G401 (cell line): Measurements from ENCODE around the gene PRRC2C. TPM values are rescaled to one million over a fixed set of nuclear protein-coding genes. Genes with fewer than 3 reads are reported as not detected.
"Not testable (repeated sequence)": the region's sequence is repeated elsewhere in the genome, so short reads cannot be mapped to it uniquely, and the experiment has no call there.

Source experiments
- DNase-seq: peaks from one replicate; pipeline ENCODE4 v3.0.0-alpha.2; 2015; ENCODE audit warnings: low spot score
- in situ Hi-C: cut with HindIII; loops from 2 replicates; pipeline ENCODE4 v1.10.0; 2016; ENCODE audit warnings: low sequenced_read_pairs, mixed read lengths
- total RNA-seq: library from RNA; depleted of rRNA; stranded (reverse); fragments of >200 nt; shearing (Covaris generic); gene quantifications from 2 replicates; pipeline ENCODE4 v1.2.3, GENCODE V29; 2014; rRNA removed

The PRRC2C gene
- total RNA-seq, result 18.0 and 33.4 TPM in 2 replicates

DNA sequence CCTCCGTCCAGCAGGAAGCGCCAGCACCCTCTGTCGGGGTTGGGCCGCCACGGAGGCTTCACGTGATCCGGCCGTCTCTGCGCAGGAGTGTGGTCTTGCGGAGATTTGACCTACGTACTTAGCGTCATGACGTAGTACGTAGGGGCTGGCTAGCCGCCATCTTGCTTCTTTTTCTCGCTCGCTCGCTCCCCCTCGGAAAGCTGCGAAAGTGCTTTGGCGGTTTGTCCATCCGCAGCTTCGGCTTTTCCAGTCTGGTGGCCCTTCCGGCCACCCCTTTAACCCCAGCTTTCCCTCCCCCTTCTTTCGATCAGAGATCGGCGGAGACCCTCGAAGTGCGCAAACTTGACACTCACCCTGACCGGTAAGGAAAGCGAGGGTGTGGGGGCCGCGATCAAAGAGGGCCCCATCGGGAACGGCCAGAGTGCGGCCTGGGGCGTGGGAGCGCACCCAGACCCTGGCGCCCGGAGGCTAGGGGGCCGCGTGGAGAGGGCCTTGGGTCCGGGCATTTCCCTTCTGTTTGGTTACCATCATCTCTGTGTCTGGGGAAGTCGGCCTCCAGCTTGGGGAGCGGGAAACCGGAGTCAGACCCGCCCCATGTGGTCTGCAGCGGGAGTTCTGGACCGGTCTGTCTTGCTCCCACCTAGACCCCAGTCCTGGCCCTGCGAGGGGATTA lies at the start of gene PRRC2C:
Gene PRRC2C, plus strand, starts transcription at position 156 of the 673 bp plus-strand sequence. CDS start 26,559 bp downstream, outside the sequence.
- in situ Hi-C loops, result no loop called here
- peak; percentile 96 for DNase-seq

DNA sequence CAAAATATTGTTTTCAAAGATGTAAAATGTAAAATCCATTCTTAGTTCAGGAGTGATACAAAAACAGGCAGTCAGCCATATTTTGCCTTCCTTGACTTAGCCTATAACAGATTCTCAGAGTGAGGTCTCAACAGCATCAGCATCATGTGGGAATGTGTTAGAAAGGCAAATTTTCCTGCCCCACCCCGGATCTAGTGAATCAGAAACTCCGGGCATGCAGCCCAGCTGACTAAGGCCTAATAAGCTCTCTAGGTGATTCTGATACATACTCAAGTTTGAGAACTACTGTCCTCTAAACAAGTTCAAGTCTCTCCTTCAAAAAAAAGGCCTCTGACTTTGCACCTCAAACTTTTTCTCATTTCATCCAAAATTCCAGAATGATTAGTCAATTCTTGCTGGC lies 46.9 kb upstream of the PRRC2C start:
- no peak for DNase-seq
- in situ Hi-C loops, result no loop called here

DNA sequence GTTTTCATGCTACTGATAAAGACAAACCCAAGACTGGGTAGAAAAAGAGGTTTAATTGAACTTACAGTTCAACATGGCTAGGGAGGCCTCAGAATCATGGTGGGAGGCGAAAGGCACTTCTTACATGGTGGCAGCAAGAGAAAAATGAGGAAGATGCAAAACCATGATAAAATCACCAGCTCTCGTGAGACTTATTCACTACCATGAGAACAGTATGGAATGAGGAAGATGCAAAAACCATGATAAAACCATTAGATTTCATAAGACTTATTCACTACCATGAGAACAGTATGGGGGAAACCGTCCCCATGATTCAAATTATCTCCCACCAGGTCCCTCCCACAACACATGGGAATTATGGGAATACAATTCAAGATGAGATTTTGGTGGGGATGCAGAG lies 45.1 kb upstream of the PRRC2C start:
- in situ Hi-C loops, result not testable (repeated sequence)

DNA sequence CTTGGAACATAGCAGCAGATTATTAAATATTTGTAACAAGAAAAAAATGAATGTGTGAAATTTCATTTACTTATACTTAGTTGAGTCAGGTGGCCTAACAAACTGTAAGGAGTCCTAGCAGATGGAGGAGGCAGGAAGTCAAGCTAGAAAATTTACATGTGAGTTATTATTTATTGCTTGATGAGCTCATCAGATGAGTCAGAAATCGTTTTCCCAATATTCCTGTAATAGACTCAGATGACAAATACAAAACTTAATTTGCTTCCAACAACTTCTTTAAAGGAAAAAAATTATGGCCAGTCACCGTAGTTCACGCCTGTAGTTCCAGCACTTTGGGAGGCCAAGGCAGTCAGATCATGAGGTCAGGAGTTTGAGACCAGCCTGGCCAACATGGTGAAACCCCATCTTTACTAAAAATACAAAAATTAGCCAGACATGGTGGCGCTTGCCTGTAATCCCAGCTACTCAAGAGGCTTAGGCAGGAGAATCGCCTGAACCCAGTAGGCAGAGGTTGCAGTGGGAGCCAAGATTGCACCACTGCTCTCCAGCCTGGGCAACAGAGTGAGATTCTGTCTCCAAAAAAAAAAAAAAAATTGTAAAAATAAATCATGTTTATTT lies 43.9 kb upstream of the PRRC2C start:
- in situ Hi-C loops, DNase-seq: not testable (repeated sequence)

More for the DNA sequence above, 45.1 kb upstream of the PRRC2C start:
- not testable (repeated sequence) for DNase-seq

DNA sequence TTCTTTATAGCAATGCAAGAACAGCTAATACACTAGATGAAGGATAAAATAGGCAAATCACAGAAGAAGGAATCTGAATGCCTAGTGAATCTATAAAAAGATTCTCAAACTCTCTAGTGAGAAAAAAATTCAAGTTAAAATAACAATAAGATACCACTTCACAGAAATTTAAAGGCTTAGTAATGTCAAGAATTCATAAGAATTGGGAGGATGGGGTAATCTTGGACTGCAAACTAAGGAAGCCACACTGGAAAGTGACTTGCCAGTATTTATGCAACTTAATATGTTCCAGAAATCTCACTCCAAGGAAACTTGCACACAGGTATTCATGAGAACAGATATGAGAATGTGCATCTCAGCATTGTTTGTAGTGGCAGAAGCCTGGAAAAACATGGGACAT lies 38.9 kb upstream of the PRRC2C start:
- DNase-seq, result no peak
- in situ Hi-C loops, result no loop called here

DNA sequence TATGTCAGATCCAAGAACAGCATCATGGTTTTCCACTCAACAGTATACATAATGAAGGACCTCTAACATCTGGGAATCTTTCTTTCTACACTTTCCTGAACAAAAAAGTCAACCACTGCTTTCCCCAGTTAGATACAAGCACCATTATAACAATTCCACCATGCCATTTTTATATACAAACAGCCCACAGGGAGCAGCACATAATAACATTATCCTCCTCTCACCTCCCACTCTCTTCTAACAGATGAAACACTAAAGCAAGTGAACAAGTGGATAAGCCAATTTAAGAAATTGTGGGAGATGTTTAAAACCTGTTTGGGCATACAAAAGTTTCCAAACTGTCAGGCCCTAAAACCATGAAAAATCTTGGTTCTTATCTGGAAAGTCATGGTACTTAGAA lies 29.4 kb upstream of the PRRC2C start:
- no peak for DNase-seq
- in situ Hi-C loops, result no loop called here

DNA sequence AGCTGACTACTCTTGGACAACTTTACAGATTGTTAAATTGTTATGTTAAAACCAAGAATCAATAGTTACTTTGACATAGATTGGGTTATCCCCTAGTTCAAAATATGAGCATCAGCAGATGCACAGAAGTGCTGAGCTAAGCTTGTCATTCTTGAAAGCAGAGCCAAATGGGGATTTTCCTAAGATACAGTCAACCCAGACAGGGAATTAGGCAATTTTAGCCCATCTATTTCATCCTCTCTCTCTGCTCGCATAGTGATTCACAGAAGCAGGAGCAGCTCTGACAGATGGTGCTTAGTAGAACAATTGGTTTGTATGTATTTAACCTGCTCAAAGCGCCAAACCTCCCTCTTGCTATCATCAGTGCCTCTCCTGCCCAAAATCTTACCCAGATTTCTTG lies 27.9 kb upstream of the PRRC2C start:
- in situ Hi-C loops, result no loop called here
- peak; percentile 97 for DNase-seq

DNA sequence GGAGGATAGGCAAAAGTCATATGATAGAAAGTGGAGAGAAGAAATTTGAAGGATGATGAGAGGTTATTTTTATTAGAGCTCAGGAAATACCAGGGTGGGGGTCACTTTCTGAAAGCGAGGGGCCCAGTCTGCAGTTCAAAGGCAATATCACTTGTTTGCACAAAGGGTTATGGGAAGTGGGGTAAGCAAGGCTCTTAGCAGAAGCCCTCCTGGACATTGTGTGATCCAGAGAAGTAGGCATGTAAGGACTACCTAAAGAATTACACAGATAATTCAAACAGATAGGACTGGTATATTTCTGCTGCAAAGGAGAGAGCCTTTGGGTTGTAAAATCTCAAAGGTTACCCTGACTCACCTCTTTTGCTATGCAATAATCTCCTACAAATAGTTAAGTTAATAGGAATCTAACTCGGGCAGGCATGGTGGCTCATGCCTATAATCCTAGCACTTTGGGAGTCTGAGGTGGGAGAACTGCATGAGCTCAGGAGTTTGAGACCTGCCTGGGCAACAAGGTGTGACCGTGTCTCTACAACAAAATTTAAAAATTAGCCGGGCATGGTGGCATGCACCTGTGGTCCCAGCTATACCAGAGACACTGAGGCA lies 25.2 kb upstream of the PRRC2C start:
- DNase-seq, result no peak
- in situ Hi-C loops, result no loop called here

DNA sequence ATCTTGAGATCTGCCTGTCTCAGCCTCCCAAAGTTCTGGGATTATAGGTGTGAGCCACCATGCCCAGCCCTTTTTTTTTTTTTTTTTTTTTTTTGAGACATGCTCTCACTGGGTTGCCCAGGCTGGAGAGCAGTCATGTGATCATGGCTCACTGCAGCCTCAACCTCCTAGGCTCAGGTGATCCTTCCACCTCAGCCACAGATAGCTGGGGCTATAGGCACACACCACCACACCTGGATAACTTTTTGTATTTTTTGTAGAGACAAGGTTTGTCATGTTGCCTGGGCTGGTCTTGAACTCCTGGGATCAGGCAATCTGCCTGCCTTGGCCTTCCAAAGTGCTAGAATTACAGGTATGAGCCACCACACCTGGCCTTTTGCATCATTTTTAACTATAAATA lies 17.7 kb upstream of the PRRC2C start:
- no peak for DNase-seq
- in situ Hi-C loops, result no loop called here

DNA sequence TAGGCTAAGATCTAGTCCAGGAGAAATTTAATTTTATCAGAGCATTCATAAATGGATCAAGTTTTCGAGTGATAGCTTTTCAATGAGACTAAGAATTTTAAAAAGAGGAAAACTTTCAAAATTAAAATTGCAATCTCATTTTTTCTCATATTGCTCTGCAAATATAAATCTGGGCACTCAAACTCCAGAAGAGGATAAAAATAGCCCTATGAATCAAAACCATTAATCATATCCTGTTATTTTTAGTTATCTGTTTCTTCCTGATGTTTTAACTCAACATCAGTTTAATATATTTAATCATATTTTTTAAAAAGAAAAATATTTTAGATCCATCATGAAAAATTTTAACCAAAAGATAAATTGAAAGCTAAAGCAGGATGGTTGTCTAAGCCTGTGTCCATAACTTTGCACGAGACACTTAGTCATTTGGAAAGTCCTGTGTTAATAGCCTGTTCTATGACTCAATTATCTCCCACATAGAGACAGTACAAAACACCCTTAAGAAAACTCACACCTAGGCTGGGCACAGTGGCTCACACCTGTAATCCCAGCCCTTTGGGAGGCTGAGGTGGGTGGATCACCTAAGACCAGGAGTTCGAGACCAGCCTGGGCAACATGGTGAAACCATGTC lies 17.1 kb upstream of the PRRC2C start:
- no peak for DNase-seq
- in situ Hi-C loops, result no loop called here

DNA sequence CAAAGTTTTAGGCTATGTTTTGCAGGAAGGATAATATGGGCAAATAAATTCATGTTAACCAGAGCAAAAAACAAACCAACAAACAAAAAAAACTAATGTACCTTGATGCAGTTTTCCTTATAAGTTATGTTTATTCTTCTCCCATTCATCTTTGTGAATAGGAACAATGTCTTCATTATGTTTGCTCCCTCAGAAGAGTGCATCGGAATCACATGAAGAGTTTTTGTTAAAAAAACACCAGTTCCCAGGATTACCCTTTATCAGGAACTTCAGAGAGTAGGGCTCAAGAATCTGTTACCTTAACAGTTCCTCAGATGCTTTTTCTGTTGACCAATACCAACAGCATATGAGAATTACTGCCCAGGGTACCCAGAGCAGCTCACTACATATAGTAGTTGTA lies 14.6 kb upstream of the PRRC2C start:
- in situ Hi-C loops, result no loop called here
- DNase-seq, result no peak

DNA sequence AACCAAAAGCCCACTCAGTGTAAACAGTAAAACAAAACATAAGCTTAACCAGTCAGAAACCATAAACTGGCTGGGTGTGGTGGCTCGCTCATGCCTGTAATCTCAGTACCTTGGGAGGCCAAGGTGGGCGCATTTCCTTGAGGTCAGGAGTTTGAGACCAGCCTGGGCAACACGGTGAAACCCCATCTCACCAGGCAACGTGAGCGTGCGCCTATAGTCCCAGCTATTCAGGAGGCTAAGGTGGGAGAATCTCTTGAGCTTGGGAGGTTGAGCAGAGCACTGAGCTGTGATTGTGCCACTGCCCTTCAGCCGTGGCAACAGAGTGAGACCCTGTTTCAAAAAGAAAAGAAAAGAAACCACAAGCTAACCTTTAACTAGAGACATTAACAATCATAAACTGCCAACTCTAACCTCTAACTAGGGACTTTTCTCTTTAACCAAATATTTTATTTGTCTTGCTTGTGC lies 13.1 kb upstream of the PRRC2C start:
- DNase-seq, result no peak
- in situ Hi-C loops, result no loop called here

DNA sequence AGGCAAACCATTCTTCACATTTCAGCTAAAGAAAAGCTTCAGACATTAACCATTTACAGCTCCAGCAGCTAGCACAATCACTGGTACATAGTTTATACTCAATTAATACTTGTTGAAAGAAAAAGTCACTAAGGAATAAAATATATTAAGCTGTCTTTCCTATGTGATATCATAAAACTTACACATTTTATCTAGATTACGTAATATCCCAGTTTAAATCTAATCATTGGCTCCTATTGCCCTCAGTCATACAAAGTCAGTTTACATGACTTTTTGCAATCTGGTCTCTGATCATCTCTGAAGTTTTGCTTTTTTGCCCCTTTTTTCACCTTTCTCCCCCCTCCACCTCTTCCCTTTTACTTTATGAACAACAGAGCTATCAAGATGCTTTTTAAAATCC lies 8.5 kb upstream of the PRRC2C start:
- DNase-seq, result no peak
- in situ Hi-C loops, result no loop called here

DNA sequence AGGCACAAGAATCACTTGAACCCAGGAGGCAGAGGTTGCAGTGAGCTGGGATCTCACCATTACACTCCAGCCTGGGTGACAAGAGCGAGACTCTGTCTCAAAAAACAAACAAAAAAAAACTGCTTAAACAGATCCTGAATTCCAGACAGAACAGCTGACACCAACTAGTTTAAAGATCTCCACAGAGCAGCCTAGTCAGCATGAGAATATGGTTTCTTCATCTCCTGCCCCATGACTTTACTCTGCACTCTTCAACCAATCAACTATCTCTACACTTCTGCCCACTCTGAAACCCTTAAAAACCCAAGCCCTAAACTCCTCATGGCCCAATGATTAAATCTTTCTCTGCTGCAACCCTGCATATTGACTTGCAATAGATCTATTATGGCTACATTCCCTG lies 7.5 kb upstream of the PRRC2C start:
- in situ Hi-C loops, result no loop called here
- no peak for DNase-seq

DNA sequence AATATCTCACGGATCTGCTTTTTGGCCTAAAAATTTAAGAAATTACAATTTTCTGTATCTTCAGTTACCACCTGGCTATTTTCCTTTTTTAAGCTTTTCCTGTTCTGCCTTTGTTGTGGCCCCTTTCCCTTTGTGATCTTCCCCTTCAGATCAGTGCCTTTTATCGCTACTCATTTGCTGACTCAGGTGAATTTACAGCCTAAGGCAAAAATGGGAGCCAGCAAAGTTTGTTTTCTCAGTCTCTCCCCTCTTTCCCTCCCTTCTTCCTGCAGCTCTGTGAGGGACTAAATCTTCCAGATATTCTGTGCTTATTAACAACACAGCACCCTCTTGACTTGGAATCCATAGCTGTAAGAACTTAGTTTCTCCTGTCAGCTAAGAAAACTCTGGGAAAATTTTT lies 5.3 kb upstream of the PRRC2C start:
- in situ Hi-C loops, result no loop called here
- DNase-seq, result no peak

DNA sequence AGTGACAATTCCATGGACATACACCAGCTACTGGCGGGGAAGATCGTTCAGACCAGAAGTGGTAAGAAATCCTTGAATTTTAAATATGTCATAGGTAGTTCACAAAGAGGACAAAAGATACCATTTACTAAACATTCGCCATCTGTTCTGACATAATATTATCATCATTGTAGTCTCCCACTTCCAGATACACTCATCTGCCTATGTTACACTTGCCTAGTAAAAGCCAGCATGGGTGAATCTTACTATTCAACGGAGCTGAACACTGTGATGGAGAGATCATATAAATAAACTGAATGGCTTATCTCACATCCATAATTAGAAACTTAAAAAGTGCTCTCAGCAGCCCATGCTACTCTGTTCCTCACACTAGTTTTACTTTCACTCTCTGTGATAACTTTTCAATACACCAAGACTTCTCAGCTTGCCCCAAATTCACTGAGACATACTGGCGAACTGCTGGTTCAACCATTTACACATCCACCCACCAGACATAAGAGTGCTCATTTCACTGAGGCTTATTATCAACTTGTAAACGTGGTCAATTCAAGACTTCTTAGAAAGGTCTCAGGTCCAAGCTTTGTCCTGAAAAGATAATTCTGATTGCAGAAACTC lies 463 bp upstream of the PRRC2C start:
- in situ Hi-C loops, result no loop called here
- DNase-seq, result no peak

DNA sequence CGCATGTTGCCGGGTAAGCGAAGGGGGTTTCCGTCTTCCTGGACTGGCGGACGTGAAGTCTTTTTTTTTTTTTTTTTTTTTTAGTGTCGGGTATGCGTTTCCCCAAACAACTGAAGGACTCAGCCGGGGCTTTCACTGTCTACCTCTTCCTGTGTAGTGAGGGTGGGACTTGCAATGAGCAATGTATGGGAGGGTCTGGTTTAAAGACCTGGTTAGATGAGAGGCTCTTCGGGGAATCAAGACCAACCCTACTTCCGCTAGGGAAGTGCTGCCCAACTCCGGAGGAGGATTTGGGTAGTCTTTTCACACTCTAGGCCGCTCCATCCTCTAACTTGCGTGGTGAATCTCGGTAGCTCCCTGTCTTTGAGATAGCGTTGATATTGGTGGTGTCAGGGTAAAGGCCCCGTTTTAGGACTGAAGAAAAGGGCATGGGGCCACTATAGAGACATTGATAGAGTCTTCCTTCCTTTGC lies 754 bp downstream of the PRRC2C start:
- in situ Hi-C loops, result no loop called here
- peak; percentile 52 for DNase-seq

DNA sequence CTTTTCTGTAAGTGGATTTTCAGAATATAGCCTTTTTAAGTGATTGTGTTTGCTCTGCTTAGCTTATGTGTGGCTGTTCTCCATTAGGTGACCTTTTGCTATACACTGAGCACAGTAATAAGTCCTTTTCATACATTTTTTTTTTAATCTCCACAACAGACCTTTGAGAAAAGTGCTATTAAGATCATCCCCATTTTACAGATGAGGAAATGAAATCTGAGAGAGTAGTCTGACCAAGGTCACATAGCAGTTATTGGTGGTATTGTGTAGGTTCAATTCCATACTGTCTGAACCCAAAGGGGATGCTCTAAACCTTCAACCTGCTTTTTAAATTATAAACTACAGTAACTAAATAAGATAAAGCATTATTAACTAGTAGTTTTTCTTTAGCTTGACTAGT lies 1.7 kb downstream of the PRRC2C start:
- in situ Hi-C loops, result no loop called here
- no peak for DNase-seq

DNA sequence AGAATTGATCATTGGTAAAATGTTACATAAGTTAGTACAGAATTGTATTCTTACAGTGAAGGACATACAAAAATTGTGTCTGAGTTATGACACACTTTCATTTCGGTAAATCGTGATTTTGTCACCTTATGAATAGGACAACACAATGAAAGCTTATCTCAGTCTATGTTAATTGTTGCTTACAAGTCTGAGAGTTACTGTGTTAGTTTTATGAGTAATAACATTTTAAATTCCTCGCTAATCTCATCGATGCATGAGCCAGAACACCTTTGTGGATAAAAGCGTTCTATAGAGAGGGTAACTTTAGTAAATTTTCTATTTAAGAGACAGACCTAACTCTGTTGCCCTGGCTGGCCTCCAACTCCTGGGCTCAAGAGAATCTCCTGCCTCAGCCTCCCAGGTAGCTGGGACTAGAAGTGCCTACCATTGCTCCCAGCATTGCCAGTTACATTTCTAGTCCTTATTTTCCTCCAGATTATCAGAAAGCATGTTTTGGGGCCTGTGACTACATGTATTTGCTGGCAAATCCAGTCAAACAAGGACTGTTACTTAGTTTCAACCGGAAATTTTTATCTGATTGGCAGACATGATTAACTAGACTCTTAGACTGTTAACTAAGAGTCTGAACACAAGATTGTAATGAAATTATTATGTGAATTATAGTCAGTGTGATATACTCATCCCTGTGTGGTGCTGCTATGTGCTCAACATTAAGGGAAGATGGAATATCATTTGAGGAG lies 3.0 kb downstream of the PRRC2C start:
- no peak for DNase-seq
- in situ Hi-C loops, result no loop called here
